ENCODE measurements around the gene PDE6A. TPM values are rescaled to one million over a fixed set of nuclear protein-coding genes. Genes with fewer than 3 reads are reported as not detected.

PDE6A gene
- total RNA-seq, 1 experiment from 2014 or later: not detected

DNA sequence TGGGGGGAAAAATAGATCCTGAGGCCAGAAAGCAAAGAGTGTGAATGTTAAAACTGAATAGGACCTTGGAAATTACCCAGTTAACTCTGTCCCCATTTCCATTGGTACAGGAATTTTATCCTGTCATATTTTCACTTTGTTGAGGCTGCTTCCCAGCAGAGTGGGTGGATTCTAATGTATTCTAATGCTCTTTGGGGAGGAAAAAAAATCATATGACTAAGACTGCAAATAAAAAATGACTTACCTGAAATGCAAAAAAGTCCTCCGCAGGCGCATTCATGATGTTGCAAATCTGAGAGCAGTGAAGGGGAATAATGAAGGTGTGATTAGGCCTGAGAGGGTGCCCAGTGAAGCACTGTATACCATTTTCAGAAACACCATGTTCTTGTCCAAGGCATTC is 41.2 kb downstream of the PDE6A start:
- Mint-ChIP-seq H3K4me3 (no peak overlapping the region), H3K36me3 (no peaks in the 10 kb centered on the region), H3K27me3 (ENCODE audit: low read depth) (no peaks in the 10 kb centered on the region), H3K9me3 (no peaks in the 10 kb centered on the region), H3K27ac (no peak overlapping the region), H3K4me1 (no peaks in the 10 kb centered on the region)
- ChIA-PET POLR2A (no interaction called here), CTCF (interaction anchor here (0.7 to 1.4 kb wide), 2 partner anchors 48 to 128 kb away, joined by 4 to 5 read pairs; no protein-coding TSS in a partner anchor)
- ATAC-seq (no peak), DNase-seq (ENCODE audit: low spot score) (no peak)
- no peak for TF ChIP-seq ZBTB43 (CRISPR knock-in tag; IDR thresholded peaks at IDR 0.05)

DNA sequence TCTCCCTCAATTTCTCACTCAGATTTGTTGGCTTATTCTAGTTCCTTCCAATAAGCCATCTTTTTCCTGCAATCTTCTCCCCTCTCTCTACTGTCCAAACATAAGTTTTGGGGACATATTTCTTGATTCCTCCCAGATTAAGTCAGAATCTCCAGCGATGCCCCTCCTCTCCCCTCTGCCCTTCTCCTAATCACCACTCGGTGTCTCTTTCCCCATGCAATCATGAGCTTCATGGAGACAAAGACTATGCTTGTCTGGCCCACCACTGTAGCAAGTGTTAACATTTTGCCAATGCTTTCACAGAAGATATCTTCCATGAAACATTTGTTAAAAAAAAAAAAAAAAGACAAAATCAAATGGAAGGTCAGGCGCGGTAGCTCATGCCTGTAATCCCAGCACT is 42.4 kb downstream of the PDE6A start:
- TF ChIP-seq NR2C2 (CRISPR knock-in tag; IDR thresholded peaks at IDR 0.05) (no peak), RELA (CRISPR knock-in tag; IDR thresholded peaks at IDR 0.05; ENCODE audit: borderline replicate concordance) (no peak), RORB (CRISPR knock-in tag; IDR thresholded peaks at IDR 0.05) (no peak)
- TF ChIP-seq, protein P1, sequence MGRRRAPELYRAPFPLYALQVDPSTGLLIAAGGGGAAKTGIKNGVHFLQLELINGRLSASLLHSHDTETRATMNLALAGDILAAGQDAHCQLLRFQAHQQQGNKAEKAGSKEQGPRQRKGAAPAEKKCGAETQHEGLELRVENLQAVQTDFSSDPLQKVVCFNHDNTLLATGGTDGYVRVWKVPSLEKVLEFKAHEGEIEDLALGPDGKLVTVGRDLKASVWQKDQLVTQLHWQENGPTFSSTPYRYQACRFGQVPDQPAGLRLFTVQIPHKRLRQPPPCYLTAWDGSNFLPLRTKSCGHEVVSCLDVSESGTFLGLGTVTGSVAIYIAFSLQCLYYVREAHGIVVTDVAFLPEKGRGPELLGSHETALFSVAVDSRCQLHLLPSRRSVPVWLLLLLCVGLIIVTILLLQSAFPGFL (CRISPR knock-in tag; IDR thresholded peaks at IDR 0.05; ENCODE audit: borderline replicate concordance): no peak
- H3K36me3 Mint-ChIP-seq: no peaks in the 10 kb centered on the region
- ChIA-PET CTCF (interaction anchor here (0.6 to 1.6 kb wide), 14 partner anchors 9 to 1048 kb away, joined by 3 to 12 read pairs (median 4); partner anchors contain the start of gene SLC26A2), POLR2A (no interaction called here)
- DNase-seq (ENCODE audit: low spot score) (no peak), ATAC-seq (peak; percentile 71)
- H3K27me3 Mint-ChIP-seq (ENCODE audit: low read depth): no peaks in the 10 kb centered on the region
- no peaks in the 10 kb centered on the region for H3K9me3 Mint-ChIP-seq
- H3K4me3 Mint-ChIP-seq: no peak overlapping the region
- H3K4me1 Mint-ChIP-seq: no peaks in the 10 kb centered on the region
- H3K27ac Mint-ChIP-seq: no peak overlapping the region

GRCh38 chr5:149901511-149901910 is 43.1 kb downstream of the PDE6A start:
- Mint-ChIP-seq H3K4me1 (no peaks in the 10 kb centered on the region), H3K4me3 (no peak overlapping the region), H3K36me3 (no peaks in the 10 kb centered on the region), H3K9me3 (no peaks in the 10 kb centered on the region), H3K27me3 (ENCODE audit: low read depth) (no peaks in the 10 kb centered on the region), H3K27ac (no peak overlapping the region)
- no peak for DNase-seq (ENCODE audit: low spot score)
- CTCF ChIA-PET: interaction anchor here (1.0 to 1.6 kb wide), 7 partner anchors 10 to 317 kb away, joined by 3 to 12 read pairs (median 6); no protein-coding TSS in a partner anchor
- no peak for TF ChIP-seq CTCF (IDR thresholded peaks at IDR 0.05)
- no peak for TF ChIP-seq FOXJ3 (CRISPR knock-in tag; IDR thresholded peaks at IDR 0.05; ENCODE audit: borderline replicate concordance)
- no peak for TF ChIP-seq ZNF416 (CRISPR knock-in tag; IDR thresholded peaks at IDR 0.05)
- no peak for TF ChIP-seq PRDM15 (CRISPR knock-in tag; IDR thresholded peaks at IDR 0.05)
- TF ChIP-seq JAZF1 (CRISPR knock-in tag; IDR thresholded peaks at IDR 0.05): no peak
- no peak for TF ChIP-seq ZNF138 (CRISPR knock-in tag; conservative IDR thresholded peaks at IDR 0.05)
- TF ChIP-seq, protein P2, sequence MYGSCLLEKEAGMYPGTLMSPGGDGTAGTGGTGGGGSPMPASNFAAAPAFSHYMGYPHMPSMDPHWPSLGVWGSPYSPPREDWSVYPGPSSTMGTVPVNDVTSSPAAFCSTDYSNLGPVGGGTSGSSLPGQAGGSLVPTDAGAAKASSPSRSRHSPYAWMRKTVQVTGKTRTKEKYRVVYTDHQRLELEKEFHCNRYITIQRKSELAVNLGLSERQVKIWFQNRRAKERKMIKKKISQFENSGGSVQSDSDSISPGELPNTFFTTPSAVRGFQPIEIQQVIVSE (CRISPR knock-in tag; IDR thresholded peaks at IDR 0.05; ENCODE audit: borderline replicate concordance): no peak
- no peak for TF ChIP-seq ELF4 (CRISPR knock-in tag; IDR thresholded peaks at IDR 0.05; ENCODE audit: low read depth)
- no peak for TF ChIP-seq TCF7 (CRISPR knock-in tag; IDR thresholded peaks at IDR 0.05; ENCODE audit: low read depth)
- TF ChIP-seq, protein P3, sequence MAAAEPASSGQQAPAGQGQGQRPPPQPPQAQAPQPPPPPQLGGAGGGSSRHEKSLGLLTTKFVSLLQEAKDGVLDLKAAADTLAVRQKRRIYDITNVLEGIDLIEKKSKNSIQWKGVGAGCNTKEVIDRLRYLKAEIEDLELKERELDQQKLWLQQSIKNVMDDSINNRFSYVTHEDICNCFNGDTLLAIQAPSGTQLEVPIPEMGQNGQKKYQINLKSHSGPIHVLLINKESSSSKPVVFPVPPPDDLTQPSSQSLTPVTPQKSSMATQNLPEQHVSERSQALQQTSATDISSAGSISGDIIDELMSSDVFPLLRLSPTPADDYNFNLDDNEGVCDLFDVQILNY (CRISPR knock-in tag; IDR thresholded peaks at IDR 0.05): no peak
- TF ChIP-seq HMGA2 (CRISPR knock-in tag; IDR thresholded peaks at IDR 0.05): no peak
- POLR2A ChIA-PET: no interaction called here
- no peak for ATAC-seq

Data from WTC11 (cell line).